ENCODE data around the gene RAPGEF1. TPM values are rescaled to one million over a fixed set of nuclear protein-coding genes. Genes with fewer than 3 reads are reported as not detected.

Gene RAPGEF1
- total RNA-seq, 1 donor from 2014 or later, result 57.9 TPM

GRCh38 chr9:131752231-131752884 lies 12.5 kb upstream of the RAPGEF1 start:
- no peak for DNase-seq (ENCODE audit: extremely low spot score in 2 of 2)
- peaks cover 6% of the 10 kb centered on the region for H3K4me1 ChIP-seq
- no peaks in the 10 kb centered on the region for H3K9me3 ChIP-seq
- TF ChIP-seq CTCF (IDR thresholded peaks at IDR 0.05), result no peak
- no peak for TF ChIP-seq POLR2A (IDR thresholded peaks at IDR 0.05)
- no peak for TF ChIP-seq POLR2AphosphoS5 (IDR thresholded peaks at IDR 0.05; ENCODE audit: insufficient read depth in 1 of 2, low read depth in 1 of 2)
- no peaks in the 10 kb centered on the region for H3K36me3 ChIP-seq
- intact Hi-C loops (cut with DNase I), result no loop called here
- H3K27ac ChIP-seq, result no peak overlapping the region
- no peak overlapping the region for H3K4me3 ChIP-seq
- H3K27me3 ChIP-seq, result no peaks in the 10 kb centered on the region

GRCh38 chr9:131748411-131748955 lies 8.6 kb upstream of the RAPGEF1 start:
- no peaks in the 10 kb centered on the region for H3K27me3 ChIP-seq
- intact Hi-C loops (cut with DNase I), result no loop called here
- no peaks in the 10 kb centered on the region for H3K4me1 ChIP-seq
- no peak for DNase-seq (ENCODE audit: extremely low spot score in 2 of 2)
- no peaks in the 10 kb centered on the region for H3K36me3 ChIP-seq
- H3K9me3 ChIP-seq, result no peaks in the 10 kb centered on the region
- no peak overlapping the region for H3K27ac ChIP-seq
- H3K4me3 ChIP-seq, result no peak overlapping the region
- no peak for TF ChIP-seq POLR2A (IDR thresholded peaks at IDR 0.05)
- TF ChIP-seq CTCF (IDR thresholded peaks at IDR 0.05), result no peak
- no peak for TF ChIP-seq POLR2AphosphoS5 (IDR thresholded peaks at IDR 0.05; ENCODE audit: insufficient read depth in 1 of 2, low read depth in 1 of 2)

GRCh38 chr9:131747352-131747751 lies 7.5 kb upstream of the RAPGEF1 start:
- no peaks in the 10 kb centered on the region for H3K36me3 ChIP-seq
- intact Hi-C loops (cut with DNase I), result no loop called here
- TF ChIP-seq POLR2AphosphoS5 (IDR thresholded peaks at IDR 0.05; ENCODE audit: insufficient read depth in 1 of 2, low read depth in 1 of 2) (no peak), CTCF (IDR thresholded peaks at IDR 0.05) (peak in 1 of 3 experiments; percentile 42), POLR2A (IDR thresholded peaks at IDR 0.05) (no peak)
- no peaks in the 10 kb centered on the region for H3K9me3 ChIP-seq
- H3K27ac ChIP-seq, result no peak overlapping the region
- H3K27me3 ChIP-seq, result no peaks in the 10 kb centered on the region
- no peak overlapping the region for H3K4me3 ChIP-seq
- DNase-seq (ENCODE audit: extremely low spot score in 2 of 2), result no peak
- no peaks in the 10 kb centered on the region for H3K4me1 ChIP-seq

GRCh38 chr9:131745610-131746009 lies 5.7 kb upstream of the RAPGEF1 start:
- no peak for TF ChIP-seq POLR2A (IDR thresholded peaks at IDR 0.05)
- no peak for TF ChIP-seq CTCF (IDR thresholded peaks at IDR 0.05)
- no peak for TF ChIP-seq POLR2AphosphoS5 (IDR thresholded peaks at IDR 0.05; ENCODE audit: insufficient read depth in 1 of 2, low read depth in 1 of 2)
- DNase-seq (ENCODE audit: extremely low spot score in 2 of 2), result no peak
- no peaks in the 10 kb centered on the region for H3K9me3 ChIP-seq
- H3K27me3 ChIP-seq, result no peaks in the 10 kb centered on the region
- intact Hi-C loops (cut with DNase I), result no loop called here
- no peak overlapping the region for H3K27ac ChIP-seq
- H3K4me3 ChIP-seq, result no peak overlapping the region
- H3K4me1 ChIP-seq, result no peaks in the 10 kb centered on the region
- H3K36me3 ChIP-seq, result no peaks in the 10 kb centered on the region

GRCh38 chr9:131744720-131745201 lies 4.9 kb upstream of the RAPGEF1 start:
- no peak for TF ChIP-seq CTCF (IDR thresholded peaks at IDR 0.05)
- no peak for TF ChIP-seq POLR2AphosphoS5 (IDR thresholded peaks at IDR 0.05; ENCODE audit: insufficient read depth in 1 of 2, low read depth in 1 of 2)
- no peak for TF ChIP-seq POLR2A (IDR thresholded peaks at IDR 0.05)
- H3K27ac ChIP-seq, result no peak overlapping the region
- peaks cover 4% of the 10 kb centered on the region for H3K4me1 ChIP-seq
- no peak overlapping the region for H3K4me3 ChIP-seq
- no peaks in the 10 kb centered on the region for H3K27me3 ChIP-seq
- no peaks in the 10 kb centered on the region for H3K36me3 ChIP-seq
- no peaks in the 10 kb centered on the region for H3K9me3 ChIP-seq
- intact Hi-C loops (cut with DNase I), result no loop called here
- no peak for DNase-seq (ENCODE audit: extremely low spot score in 2 of 2)

Data from vagina (tissue), 2 donors.